ENCODE data around the gene KRT2. TPM values are rescaled to one million over a fixed set of nuclear protein-coding genes. Genes with fewer than 3 reads are reported as not detected.

Gene KRT2
- total RNA-seq, 1 donor from 2014 or later = not detected

DNA sequence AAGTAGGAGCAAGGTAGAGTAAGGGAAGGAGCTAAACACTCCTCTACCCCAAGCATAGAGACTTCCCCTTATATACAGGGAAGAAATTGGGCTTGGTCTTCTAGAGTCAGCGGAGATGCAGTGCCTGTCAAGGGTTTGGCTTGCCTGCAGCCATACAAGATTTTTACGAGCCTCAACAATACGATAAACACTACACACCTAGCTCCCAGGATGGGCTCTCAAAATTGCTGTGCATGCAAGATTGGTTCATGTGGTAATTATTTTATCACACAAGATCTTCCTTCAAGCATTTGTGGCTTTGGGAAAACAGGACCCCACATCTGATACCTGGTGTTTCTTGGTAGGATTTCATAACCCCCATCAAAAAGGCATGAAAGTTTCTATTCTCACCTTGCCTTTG lies 28.4 kb upstream of the KRT2 start, which contains the start of gene KRT1:
Gene KRT1 (minus strand): TSS at position 45 of the 400 bp plus-strand sequence. CDS start 59 bp downstream, outside the sequence.
- Mint-ChIP-seq H3K36me3 (no peaks in the 10 kb centered on the region), H3K4me3 (no peak within 1 kb of the TSS), H3K27me3 (ENCODE audit: low read depth) (peaks cover 85% of the 10 kb centered on the region), H3K27ac (no peak within 1 kb of the TSS), H3K4me1 (peaks cover 3% of the 10 kb centered on the region), H3K9me3 (no peaks in the 10 kb centered on the region)
- TF ChIP-seq CTCF (IDR thresholded peaks at IDR 0.05; ENCODE audit: unreplicated experiment) = no peak
- no peak for DNase-seq (ENCODE audit: low spot score in 2 of 2, unreplicated experiment in 2 of 2)

DNA sequence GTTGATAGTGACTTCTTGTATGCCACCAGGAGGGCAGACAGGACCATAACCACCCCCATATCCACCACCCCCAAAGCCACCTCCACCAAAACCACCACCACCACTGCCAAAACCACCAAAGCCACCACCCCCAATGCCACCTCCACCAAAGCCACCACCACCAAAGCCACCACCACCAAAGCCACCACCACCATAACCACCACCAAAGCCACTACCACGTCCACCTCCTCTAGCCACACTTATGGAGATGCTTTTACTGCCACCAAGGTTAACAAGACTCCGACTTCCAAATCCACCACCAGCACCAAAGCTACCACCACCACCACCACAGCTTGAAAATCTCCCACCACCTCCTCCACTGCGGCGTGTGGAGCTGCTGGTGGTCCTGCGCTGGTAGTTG lies 27.9 kb upstream of the KRT2 start:
- DNase-seq (ENCODE audit: low spot score in 2 of 2, unreplicated experiment in 2 of 2) = no peak
- Mint-ChIP-seq H3K4me1 (peaks cover 3% of the 10 kb centered on the region), H3K36me3 (no peaks in the 10 kb centered on the region), H3K9me3 (no peaks in the 10 kb centered on the region), H3K4me3 (no peak overlapping the region), H3K27ac (no peak overlapping the region), H3K27me3 (ENCODE audit: low read depth) (peaks cover 81% of the 10 kb centered on the region)
- no peak for TF ChIP-seq CTCF (IDR thresholded peaks at IDR 0.05; ENCODE audit: unreplicated experiment)

DNA sequence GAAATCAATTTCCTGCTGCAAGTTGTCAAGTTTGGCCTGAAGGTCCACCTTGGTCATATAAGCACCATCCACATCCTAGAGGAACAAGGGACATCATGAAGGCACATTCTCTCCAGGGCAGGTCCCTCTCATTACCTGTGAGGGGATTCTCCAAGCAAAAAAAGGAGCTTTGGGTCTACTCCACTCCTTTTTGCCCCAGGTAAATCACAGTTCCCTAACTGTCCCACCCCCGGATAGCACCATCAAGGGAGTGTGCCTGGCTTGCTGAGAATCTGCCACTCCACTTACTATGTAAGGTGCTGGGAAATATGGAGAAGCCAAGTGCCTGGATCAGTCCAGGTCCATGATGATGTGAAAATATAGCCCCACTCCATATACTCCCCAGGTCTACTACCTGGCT lies 25.7 kb upstream of the KRT2 start:
- Mint-ChIP-seq H3K9me3 (no peaks in the 10 kb centered on the region), H3K36me3 (no peaks in the 10 kb centered on the region), H3K27ac (no peak overlapping the region), H3K4me1 (peaks cover 8% of the 10 kb centered on the region), H3K4me3 (no peak overlapping the region), H3K27me3 (ENCODE audit: low read depth) (peaks cover 61% of the 10 kb centered on the region)
- no peak for TF ChIP-seq CTCF (IDR thresholded peaks at IDR 0.05; ENCODE audit: unreplicated experiment)
- DNase-seq (ENCODE audit: low spot score in 2 of 2, unreplicated experiment in 2 of 2) = no peak

GRCh38 chr12:52677126-52677525 lies 25.1 kb upstream of the KRT2 start:
- no peak overlapping the region for H3K4me3 Mint-ChIP-seq
- H3K9me3 Mint-ChIP-seq = no peaks in the 10 kb centered on the region
- no peak for DNase-seq (ENCODE audit: low spot score in 2 of 2, unreplicated experiment in 2 of 2)
- H3K4me1 Mint-ChIP-seq = peaks cover 8% of the 10 kb centered on the region
- H3K27me3 Mint-ChIP-seq (ENCODE audit: low read depth) = peaks cover 55% of the 10 kb centered on the region
- no peak overlapping the region for H3K27ac Mint-ChIP-seq
- no peak for TF ChIP-seq CTCF (IDR thresholded peaks at IDR 0.05; ENCODE audit: unreplicated experiment)
- H3K36me3 Mint-ChIP-seq = no peaks in the 10 kb centered on the region

DNA sequence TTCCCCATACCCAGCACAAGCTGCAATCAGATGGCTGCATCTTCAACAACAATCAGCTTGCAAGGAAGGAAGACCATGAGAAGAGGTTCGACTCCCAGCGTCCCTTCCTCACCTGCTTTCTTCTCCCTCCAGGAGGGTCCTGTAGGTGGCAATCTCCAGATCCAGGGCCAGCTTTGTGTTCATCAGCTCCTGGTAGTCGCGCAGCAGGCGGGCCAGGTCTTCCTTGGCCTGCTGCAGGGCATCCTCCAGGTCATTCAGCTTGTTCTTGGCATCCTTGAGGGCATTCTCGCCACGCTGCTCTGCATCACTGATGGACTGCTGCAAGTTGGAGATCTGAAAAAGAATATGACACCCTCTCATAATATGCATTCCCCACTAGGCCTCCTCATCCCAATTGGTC lies 24.2 kb upstream of the KRT2 start:
- no peaks in the 10 kb centered on the region for H3K36me3 Mint-ChIP-seq
- DNase-seq (ENCODE audit: low spot score in 2 of 2, unreplicated experiment in 2 of 2) = no peak
- no peak for TF ChIP-seq CTCF (IDR thresholded peaks at IDR 0.05; ENCODE audit: unreplicated experiment)
- H3K4me1 Mint-ChIP-seq = peaks cover 8% of the 10 kb centered on the region
- no peak overlapping the region for H3K27ac Mint-ChIP-seq
- peaks cover 46% of the 10 kb centered on the region for H3K27me3 Mint-ChIP-seq (ENCODE audit: low read depth)
- no peak overlapping the region for H3K4me3 Mint-ChIP-seq
- no peaks in the 10 kb centered on the region for H3K9me3 Mint-ChIP-seq

DNA sequence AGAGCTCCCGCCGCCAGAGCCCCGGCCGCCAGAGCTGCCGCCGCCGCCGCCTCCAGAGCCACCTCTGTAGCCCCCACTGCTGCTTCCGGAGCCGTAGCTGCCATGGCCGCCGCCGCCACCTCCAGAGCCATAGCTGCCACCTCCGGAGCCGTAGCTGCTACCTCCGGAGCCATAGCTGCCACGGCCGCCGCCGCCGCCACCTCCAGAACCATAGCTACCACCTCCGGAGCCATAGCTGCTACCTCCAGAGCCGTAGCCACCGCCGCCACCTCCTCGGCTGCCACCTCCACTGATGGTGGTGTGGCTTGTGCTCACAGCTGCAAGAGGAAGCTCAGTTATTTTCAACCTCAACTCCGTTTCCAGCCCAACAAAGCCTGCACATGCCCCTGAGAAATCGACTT lies 23.3 kb upstream of the KRT2 start:
- H3K27me3 Mint-ChIP-seq (ENCODE audit: low read depth) = peaks cover 38% of the 10 kb centered on the region
- no peaks in the 10 kb centered on the region for H3K36me3 Mint-ChIP-seq
- no peaks in the 10 kb centered on the region for H3K9me3 Mint-ChIP-seq
- H3K27ac Mint-ChIP-seq = no peak overlapping the region
- TF ChIP-seq CTCF (IDR thresholded peaks at IDR 0.05; ENCODE audit: unreplicated experiment) = no peak
- H3K4me3 Mint-ChIP-seq = no peak overlapping the region
- H3K4me1 Mint-ChIP-seq = peaks cover 8% of the 10 kb centered on the region
- DNase-seq (ENCODE audit: low spot score in 2 of 2, unreplicated experiment in 2 of 2) = no peak
